ENCODE data around the gene BDNF.
"Not testable (repeated sequence)": the region's sequence is repeated elsewhere in the genome, so short reads cannot be mapped to it uniquely, and the experiment has no call there.

DNA sequence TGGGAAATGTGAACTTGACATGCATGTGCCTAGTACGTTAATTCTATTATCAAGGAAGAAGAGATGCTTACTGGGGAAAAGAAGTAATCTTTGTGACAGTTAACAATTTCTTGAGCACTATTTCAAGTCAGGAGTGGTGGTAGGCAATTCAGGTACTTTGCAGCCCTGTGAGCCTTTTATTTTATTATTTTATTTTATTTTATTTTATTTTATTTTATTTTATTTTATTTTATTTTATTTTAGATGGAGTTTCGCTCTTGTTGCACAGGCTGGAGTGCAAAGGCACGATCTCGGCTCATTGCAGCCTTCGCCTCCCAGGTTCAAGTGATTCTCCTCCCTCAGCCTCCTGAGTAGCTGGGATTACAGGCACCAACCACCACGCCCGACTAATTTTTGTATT lies 31.5 kb upstream of the BDNF start:
- TF ChIP-seq, protein P1, sequence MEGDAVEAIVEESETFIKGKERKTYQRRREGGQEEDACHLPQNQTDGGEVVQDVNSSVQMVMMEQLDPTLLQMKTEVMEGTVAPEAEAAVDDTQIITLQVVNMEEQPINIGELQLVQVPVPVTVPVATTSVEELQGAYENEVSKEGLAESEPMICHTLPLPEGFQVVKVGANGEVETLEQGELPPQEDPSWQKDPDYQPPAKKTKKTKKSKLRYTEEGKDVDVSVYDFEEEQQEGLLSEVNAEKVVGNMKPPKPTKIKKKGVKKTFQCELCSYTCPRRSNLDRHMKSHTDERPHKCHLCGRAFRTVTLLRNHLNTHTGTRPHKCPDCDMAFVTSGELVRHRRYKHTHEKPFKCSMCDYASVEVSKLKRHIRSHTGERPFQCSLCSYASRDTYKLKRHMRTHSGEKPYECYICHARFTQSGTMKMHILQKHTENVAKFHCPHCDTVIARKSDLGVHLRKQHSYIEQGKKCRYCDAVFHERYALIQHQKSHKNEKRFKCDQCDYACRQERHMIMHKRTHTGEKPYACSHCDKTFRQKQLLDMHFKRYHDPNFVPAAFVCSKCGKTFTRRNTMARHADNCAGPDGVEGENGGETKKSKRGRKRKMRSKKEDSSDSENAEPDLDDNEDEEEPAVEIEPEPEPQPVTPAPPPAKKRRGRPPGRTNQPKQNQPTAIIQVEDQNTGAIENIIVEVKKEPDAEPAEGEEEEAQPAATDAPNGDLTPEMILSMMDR (IDR thresholded peaks at IDR 0.05; ENCODE audit: low read depth, low read length, missing input control) = not testable (repeated sequence)
- TF ChIP-seq EGR1 (IDR thresholded peaks at IDR 0.05; ENCODE audit: low read depth in 2 of 2); SP1 (IDR thresholded peaks at IDR 0.05): not testable (repeated sequence)
- TF ChIP-seq, protein P2, sequence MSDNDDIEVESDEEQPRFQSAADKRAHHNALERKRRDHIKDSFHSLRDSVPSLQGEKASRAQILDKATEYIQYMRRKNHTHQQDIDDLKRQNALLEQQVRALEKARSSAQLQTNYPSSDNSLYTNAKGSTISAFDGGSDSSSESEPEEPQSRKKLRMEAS (IDR thresholded peaks at IDR 0.05) = not testable (repeated sequence)

All from liver (tissue), 3 donors.